CD1c-positive myeloid dendritic cell (primary cell): ENCODE results near the gene MAP7.
"Not testable (repeated sequence)": the region's sequence is repeated elsewhere in the genome, so short reads cannot be mapped to it uniquely, and the experiment has no call there.

Experiments used
- DNase-seq: peaks from one replicate; pipeline ENCODE4 v3.0.0-alpha.2; 2016; ENCODE audit errors: extremely low spot score

The MAP7 gene

GRCh38 chr6:136550330-136551071 lies at the start of gene MAP7:
MAP7 (minus strand) TSS chr6:136550422; CDS start chr6:136550408, 14 bp downstream.
- peak; percentile 55 for DNase-seq

GRCh38 chr6:136599329-136600011 lies 49.2 kb upstream of the MAP7 start:
- DNase-seq: no peak

DNA sequence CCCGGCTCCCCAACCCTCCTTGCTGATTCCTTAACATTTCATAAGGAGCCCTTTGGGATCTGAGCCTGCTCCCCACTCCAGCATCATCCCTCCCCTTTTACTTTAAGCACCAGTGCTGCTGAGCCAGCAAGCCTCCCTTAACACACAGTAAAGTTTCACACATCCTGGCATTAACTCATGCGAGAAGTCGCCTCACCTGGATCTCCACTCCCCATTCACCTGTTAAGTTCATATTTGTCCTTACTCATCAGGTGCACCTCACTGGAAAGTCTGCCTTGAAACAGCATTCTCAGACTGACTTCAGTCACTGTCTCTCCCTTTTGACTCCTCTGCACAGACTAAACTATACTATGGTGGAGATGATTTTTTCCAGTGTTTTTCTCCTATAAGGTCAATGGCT lies 47.8 kb upstream of the MAP7 start:
- no peak for DNase-seq

- no peak for DNase-seq
These were observed 44.4 kb upstream of the MAP7 start for GRCh38 chr6:136594671-136595070.

DNA sequence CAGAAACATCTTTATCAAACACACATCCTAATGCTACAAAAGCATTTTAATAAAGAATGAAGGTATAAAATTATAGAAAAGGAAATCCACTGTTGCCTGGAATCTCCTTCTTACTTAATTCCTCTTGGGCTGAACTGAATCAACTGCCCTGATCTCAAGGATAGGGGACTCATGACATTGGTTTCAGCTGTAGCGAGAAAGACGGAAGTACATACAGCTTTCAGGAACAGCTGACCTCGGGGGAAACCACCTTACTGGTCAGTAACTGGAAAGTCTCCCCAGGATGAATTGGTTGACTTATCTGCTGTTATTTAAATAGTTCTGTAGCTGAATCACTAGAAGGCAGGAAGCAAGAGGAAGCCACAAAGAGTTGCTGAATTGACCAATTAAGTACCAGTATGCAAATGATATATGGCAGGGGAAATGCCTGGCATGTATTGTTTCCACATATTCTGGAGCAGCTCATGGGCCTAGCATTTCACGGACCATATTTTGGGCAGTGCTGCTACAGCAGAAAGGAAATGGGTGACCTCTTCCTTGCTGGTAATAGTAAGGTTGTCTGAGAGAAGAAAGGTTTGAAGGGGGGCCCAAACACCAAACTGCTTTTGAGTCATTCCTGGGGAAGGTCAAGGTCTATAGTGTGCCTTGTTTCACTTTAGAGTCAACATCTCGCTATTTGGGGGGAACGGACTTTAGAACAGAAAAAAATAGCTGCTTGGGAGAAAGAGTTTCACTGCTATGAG lies 43.7 kb upstream of the MAP7 start:
- peak; percentile 95 for DNase-seq

- DNase-seq: peak; percentile 84
These were observed 42.9 kb upstream of the MAP7 start for GRCh38 chr6:136592930-136593673.

DNA sequence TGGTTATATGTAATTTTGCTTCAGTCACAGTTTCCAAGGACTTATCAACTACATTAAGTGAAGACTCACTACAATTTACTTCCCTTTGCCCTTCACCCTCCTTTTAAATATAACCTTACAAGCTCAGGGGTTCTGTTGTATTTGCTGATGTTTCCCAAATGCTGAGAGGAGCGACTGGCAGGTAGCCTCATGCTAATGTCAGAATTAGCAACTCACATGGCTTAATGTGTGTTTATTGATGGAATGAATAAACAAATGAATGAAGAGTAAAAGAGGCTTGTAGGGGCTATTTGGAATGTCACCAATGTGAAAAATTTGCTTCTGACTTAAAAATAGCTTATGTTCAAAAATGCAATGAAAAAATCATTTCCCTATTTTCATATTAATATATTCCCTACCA lies 41.4 kb upstream of the MAP7 start:
- DNase-seq: no peak

- not testable (repeated sequence) for DNase-seq
These were observed 40.6 kb upstream of the MAP7 start for GRCh38 chr6:136590846-136591245.

- peak; percentile 10 for DNase-seq
These were observed 37.3 kb upstream of the MAP7 start for GRCh38 chr6:136587527-136587926.

DNA sequence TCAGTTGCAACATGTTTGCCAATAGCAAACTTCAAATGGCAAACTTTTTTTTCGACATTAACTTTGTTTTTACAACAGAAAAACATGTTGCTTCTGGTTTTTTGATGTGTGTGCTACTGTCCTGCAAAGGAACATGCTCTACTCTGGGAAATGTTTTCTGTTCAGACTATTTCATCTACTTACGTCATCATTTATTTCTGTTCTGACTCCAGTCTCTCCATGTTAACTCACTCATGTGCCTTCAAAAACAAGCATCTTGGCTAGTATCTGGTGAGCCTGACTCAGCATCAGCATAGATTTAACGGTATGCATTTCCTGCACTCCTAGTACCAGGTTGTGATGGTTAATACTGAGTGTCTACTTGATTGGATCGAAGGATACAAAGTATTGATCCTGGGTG lies 36.1 kb upstream of the MAP7 start:
- DNase-seq: no peak

- DNase-seq: not testable (repeated sequence)
These were observed 35.3 kb upstream of the MAP7 start for GRCh38 chr6:136585523-136585922.

DNA sequence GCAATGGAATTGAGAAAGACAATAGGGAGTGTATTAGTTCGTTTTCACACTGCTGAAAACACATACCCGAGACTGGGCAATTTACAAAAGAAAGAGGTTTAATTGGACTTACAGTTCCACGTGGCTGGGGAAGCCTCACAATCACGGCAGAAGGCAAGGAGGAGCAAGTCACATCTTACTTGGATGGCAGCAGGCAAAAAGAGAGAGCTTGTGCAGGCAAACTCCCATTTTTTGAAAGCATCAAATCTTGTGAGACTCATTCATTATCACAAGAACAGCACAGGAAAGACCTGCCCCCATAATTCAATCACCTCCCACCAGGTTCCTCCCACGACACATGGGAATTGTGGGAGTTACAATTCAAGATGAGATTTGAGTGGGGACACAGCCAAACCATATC lies 34.1 kb upstream of the MAP7 start:
- not testable (repeated sequence) for DNase-seq

DNA sequence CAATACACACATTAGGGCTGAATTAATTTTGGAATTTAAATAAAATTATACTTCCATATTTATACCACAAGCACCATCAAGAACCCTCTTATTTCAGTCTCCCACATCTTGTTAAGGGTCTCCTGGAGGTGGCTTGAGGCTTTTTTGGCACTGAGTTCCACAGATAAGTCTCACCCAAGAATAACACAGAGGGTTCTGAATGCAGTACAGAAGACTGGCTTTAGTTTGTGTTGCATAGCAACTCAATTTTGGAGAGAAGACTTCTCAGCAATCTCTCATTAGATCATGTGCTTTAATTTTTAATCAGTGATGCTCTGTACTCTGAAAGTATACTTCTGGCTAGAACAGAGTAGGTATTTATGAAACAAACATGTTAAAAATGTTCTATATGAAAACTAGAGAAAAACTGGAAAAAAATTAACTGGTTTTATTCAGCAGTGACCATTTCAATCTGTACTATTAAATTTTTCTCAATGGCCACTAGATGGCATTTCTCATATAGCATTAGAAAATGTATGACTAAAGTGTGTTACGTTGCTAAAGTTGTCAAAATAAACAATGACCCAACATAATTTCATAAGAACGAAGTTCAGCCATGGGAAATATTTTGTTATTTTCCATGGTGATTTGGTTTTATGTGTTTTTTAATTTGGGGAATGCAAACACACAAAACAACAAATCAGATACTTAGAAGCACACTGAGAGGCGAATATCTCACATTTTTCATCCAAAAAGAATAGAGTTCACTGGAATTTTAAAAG lies 32.7 kb upstream of the MAP7 start:
- DNase-seq: peak; percentile 79

DNA sequence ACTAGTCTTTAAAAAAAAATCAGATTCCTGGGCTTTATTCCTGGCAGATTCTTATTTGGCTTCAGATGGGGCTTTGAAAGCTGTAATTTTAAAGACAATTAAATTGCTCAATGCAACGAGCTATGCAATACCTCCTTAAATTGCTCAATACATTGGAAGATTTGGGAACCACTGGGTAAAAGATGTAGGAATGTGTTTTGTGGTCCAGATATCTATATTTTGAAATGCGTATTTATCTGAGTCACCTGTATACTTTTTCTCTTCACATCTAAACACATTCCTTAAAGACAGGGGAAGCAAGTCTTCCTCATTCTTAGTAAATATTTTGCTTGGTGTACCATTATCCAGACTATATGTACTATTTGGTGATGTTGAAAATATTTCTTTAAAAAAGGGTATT lies 29.6 kb upstream of the MAP7 start:
- DNase-seq: no peak

- DNase-seq: no peak
These were observed 26.6 kb upstream of the MAP7 start for GRCh38 chr6:136576821-136577220.

DNA sequence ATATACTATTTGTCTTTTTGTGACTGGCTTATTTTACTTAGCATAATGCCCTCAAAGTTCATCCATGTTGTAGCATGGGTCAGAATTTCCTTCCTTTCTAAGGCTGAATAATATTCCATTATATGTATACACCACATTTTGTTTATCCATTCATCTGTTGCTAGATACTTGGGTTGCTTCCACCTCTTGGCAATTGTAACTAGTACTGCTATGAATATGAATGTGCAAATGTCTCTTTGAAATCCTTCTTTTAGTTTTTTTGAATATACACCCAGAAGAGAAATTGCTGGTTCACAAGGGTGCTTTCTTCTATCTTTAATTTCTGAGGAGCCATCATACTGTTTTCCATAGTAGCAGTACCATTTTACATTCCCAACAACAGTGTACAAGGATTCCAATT lies 21.3 kb upstream of the MAP7 start:
- no peak for DNase-seq

DNA sequence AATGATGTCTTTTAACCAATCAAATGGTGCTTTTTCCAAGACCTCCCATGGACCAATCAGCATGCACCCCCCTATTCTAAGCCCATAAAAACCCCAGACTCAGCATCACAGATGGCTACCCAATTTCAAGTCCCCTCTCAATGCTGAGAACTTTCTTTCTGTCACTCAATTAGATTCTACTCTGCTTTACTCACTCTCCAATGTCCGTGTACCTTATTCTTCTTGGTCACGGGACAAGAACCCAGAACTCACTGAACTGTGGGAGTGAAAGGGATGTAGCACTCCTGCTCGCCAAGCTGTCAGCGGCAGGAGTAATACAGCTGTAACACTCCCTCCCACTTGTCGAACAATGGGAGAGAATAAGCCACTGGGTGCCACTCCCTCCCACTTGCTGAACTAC lies 20.8 kb upstream of the MAP7 start:
- no peak for DNase-seq

DNA sequence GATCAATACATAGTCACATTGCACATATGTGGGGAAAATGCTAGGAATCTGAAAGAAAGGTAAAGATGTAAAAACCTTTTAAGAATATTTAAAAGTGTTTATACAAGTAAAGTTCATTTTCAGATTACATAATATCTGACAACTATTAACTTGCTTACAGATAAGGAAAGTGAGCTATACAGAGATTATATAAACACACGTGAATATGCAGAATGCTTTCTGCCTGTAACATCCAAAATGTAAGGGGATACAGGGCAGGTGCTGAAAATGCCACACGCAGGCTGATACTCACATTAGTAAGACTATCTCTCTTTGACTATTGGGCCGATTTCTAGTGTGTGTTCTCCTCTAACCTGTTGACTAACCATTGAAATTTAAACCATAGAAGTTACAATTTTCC lies 17.9 kb upstream of the MAP7 start:
- DNase-seq: no peak

- no peak for DNase-seq
These were observed 17.5 kb upstream of the MAP7 start for GRCh38 chr6:136567688-136568087.

DNA sequence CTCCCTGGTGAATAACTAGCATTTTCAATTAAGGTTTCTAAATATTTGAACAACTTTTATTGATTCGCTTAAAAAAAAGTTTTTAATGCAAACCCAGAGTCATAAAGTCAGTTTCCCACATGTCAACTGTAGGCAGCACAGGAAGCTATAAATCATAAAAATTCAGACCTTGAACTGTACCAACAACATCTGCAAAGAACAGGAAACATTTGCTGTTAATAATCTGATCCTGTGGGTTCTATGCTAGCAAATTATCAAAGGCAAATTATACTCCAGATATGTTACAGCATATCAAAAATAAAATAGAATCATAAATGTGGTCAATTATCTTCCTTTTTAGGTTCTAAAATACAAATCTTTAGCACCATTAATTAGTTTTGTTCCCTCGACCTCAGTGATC lies 16.6 kb upstream of the MAP7 start:
- DNase-seq: no peak

- DNase-seq: peak; percentile 14
These were observed 15.8 kb upstream of the MAP7 start for GRCh38 chr6:136566007-136566487.
